GM10266 (cell line): ENCODE data around the gene SAA1.
"Not testable (repeated sequence)": the region's sequence is repeated elsewhere in the genome, so short reads cannot be mapped to it uniquely, and the experiment has no call there.

ENCODE experiments used
- DNase-seq: peaks from one replicate; pipeline ENCODE4 v3.0.0; 2012; ENCODE audit errors: extremely low spot score
- TF ChIP-seq, protein P1 (sequence below): IDR thresholded peaks from 2 replicates; pipeline ENCODE4 v1.5.1; 2012; ENCODE audit warnings: mild to moderate bottlenecking, low read depth; ENCODE audit not compliant: control insufficient read depth, insufficient read depth; ENCODE audit errors: missing control alignments

SAA1 gene

DNA sequence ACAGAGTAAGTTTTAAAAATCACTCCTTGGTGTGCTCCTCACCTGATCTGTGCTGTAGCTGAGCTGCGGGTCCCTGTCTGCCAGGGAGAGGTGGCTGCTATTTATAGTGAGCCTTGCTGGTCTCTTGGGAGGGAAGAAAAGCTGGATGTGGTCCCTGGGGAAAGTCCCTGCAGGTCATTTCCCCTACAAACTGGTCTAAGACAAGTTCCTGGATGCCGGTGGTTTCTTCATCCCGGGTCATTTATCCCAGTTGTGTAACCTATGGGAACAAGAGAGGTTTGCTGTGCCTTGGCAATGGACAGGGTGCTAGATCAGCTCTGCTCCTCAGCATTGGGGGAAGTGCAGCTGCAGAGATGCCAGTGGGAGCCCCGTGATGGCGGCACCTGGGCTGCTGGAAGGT is 17.5 kb upstream of the SAA1 start, which contains the start of gene SAA2:
Gene SAA2 (minus strand): TSS at position 108 of the 400 bp plus-strand sequence. CDS start 657 bp downstream, outside the sequence.
- TF ChIP-seq, protein P1, sequence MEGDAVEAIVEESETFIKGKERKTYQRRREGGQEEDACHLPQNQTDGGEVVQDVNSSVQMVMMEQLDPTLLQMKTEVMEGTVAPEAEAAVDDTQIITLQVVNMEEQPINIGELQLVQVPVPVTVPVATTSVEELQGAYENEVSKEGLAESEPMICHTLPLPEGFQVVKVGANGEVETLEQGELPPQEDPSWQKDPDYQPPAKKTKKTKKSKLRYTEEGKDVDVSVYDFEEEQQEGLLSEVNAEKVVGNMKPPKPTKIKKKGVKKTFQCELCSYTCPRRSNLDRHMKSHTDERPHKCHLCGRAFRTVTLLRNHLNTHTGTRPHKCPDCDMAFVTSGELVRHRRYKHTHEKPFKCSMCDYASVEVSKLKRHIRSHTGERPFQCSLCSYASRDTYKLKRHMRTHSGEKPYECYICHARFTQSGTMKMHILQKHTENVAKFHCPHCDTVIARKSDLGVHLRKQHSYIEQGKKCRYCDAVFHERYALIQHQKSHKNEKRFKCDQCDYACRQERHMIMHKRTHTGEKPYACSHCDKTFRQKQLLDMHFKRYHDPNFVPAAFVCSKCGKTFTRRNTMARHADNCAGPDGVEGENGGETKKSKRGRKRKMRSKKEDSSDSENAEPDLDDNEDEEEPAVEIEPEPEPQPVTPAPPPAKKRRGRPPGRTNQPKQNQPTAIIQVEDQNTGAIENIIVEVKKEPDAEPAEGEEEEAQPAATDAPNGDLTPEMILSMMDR: no peak
- DNase-seq: no peak

DNA sequence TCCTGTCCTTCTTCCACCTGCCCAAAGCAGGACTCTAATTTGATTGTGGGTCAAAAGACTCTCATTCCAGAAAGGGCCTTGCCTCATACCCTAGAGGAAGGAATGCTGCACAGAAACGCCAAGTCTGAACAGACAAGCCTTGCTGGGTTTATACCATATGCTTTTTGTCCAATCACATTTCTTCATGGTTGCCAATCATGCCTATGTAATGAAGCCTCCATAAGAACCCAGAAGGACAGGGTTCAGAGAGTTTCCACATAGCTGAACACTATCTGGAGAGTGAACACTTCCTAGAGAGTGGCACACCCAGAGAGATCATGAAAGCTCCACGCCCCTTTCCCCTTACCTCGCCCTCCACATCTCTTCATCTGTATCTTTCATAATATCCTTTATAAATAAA is 12.8 kb upstream of the SAA1 start:
- TF ChIP-seq, protein P1: no peak
- no peak for DNase-seq

- TF ChIP-seq, protein P1: no peak
- DNase-seq: peak; percentile 2
Observed at GRCh38 chr11:18253778-18254338, 12.2 kb upstream of the SAA1 start.

- TF ChIP-seq, protein P1: no peak
Observed at GRCh38 chr11:18254781-18255361, 11.2 kb upstream of the SAA1 start.

GRCh38 chr11:18259259-18259658 is 6.8 kb upstream of the SAA1 start:
- no peak for DNase-seq
- TF ChIP-seq, protein P1: no peak

More at GRCh38 chr11:18254781-18255361, 11.2 kb upstream of the SAA1 start:
- no peak for DNase-seq

- DNase-seq: no peak
- TF ChIP-seq, protein P1: no peak
Observed at GRCh38 chr11:18261721-18262120, 4.3 kb upstream of the SAA1 start.

- DNase-seq: not testable (repeated sequence)
Observed at GRCh38 chr11:18262681-18263350, 3.2 kb upstream of the SAA1 start.
